T-helper 9 cell (primary cell): ENCODE results near the gene LRRC8E.
"Not testable (repeated sequence)": the region's sequence is repeated elsewhere in the genome, so short reads cannot be mapped to it uniquely, and the experiment has no call there.

Experiments
- DNase-seq: peaks from one replicate; pipeline ENCODE4 v3.0.0-alpha.2; 2020

Gene LRRC8E

GRCh38 chr19:7855426-7856108 lies 32.7 kb upstream of the LRRC8E start:
- no peak for DNase-seq

GRCh38 chr19:7856109-7856591 lies 32.2 kb upstream of the LRRC8E start:
- no peak for DNase-seq

GRCh38 chr19:7856679-7857663 lies 31.3 kb upstream of the LRRC8E start:
- no peak for DNase-seq

- no peak for DNase-seq
Observed at GRCh38 chr19:7857727-7858108, 30.6 kb upstream of the LRRC8E start.

- DNase-seq: no peak
Observed at GRCh38 chr19:7858109-7858770, 30.1 kb upstream of the LRRC8E start.

GRCh38 chr19:7859087-7859486 lies 29.2 kb upstream of the LRRC8E start:
- DNase-seq: not testable (repeated sequence)

GRCh38 chr19:7859831-7860713 lies 28.2 kb upstream of the LRRC8E start:
- no peak for DNase-seq

GRCh38 chr19:7860714-7861618 lies 27.3 kb upstream of the LRRC8E start:
- no peak for DNase-seq

GRCh38 chr19:7861619-7862412 lies 26.5 kb upstream of the LRRC8E start:
- no peak for DNase-seq

GRCh38 chr19:7862413-7862951 lies 25.8 kb upstream of the LRRC8E start:
- peak; percentile 73 for DNase-seq

- DNase-seq: no peak
Observed at GRCh38 chr19:7863157-7863970, 24.9 kb upstream of the LRRC8E start.

- no peak for DNase-seq
Observed at GRCh38 chr19:7863971-7864689, 24.2 kb upstream of the LRRC8E start.

- DNase-seq: no peak
Observed at GRCh38 chr19:7864690-7865074, 23.6 kb upstream of the LRRC8E start.

- no peak for DNase-seq
Observed at GRCh38 chr19:7865262-7865911, 22.9 kb upstream of the LRRC8E start.

GRCh38 chr19:7866399-7867091 lies 21.8 kb upstream of the LRRC8E start:
- no peak for DNase-seq

- DNase-seq: no peak
Observed at GRCh38 chr19:7867092-7867844, 21.0 kb upstream of the LRRC8E start.

GRCh38 chr19:7868326-7868670 lies 20.0 kb upstream of the LRRC8E start:
- DNase-seq: no peak
